ENCODE data around the gene USP17L18. TPM values are rescaled to one million over a fixed set of nuclear protein-coding genes. Genes with fewer than 3 reads are reported as not detected.
"Not testable (repeated sequence)": the region's sequence is repeated elsewhere in the genome, so short reads cannot be mapped to it uniquely, and the experiment has no call there.

The USP17L18 gene
- total and polyA plus RNA-seq, 4 donors, result not detected

DNA sequence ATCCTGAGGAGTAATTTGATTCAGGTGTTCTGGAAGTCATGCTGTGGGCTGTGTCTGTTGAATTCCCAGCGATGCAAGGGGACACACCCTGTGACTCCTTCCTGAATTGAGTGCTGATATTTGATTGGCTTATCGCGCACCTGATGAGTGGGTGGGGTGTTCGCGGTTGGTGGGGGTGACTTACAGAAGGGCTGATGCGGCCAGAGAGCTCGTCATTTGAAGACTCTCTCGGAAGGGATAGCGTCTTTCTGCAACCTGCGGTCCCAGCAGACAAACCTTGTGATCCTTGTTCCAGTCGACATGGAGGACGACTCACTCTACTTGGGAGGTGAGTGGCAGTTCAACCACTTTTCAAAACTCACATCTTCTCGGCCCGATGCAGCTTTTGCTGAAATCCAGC is 4.9 kb upstream of the USP17L18 start, which contains the start of gene USP17L17:
USP17L17 (plus strand) TSS at position 301 of the 400 bp plus-strand sequence; CDS start at position 301, 0 bp downstream.
- intact Hi-C loops (cut with DNase I); H3K27me3 ChIP-seq (ENCODE audit: control insufficient read depth in 1 of 2, insufficient read depth in 2 of 2, low read length in 1 of 2); DNase-seq; H3K27ac ChIP-seq (ENCODE audit: low read depth in 1 of 2, low read length in 2 of 2); H3K4me3 ChIP-seq (ENCODE audit: low read length in 2 of 2); H3K9me3 ChIP-seq (ENCODE audit: control insufficient read depth, low read length); H3K36me3 ChIP-seq (ENCODE audit: control insufficient read depth in 1 of 2, insufficient read depth in 2 of 2, low read length in 1 of 2); H3K4me1 ChIP-seq (ENCODE audit: control insufficient read depth in 1 of 2, insufficient read depth in 2 of 2, low read length in 2 of 2); ATAC-seq (ENCODE audit: low FRiP score): not testable (repeated sequence)
- 86 to 89% methylated on average over 5 of the region's 14 CpGs for WGBS, 2 donors

DNA sequence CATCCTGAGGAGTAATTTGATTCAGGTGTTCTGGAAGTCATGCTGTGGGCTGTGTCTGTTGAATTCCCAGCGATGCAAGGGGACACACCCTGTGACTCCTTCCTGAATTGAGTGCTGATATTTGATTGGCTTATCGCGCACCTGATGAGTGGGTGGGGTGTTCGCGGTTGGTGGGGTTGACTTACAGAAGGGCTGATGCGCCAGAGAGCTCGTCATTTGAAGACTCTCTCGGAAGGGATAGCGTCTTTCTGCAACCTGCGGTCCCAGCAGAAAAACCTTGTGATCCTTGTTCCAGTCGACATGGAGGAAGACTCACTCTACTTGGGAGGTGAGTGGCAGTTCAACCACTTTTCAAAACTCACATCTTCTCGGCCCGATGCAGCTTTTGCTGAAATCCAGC is 4.6 kb downstream of the USP17L18 start, which contains the start of gene USP17L19:
USP17L19 (plus strand) TSS at position 301 of the 400 bp plus-strand sequence; CDS start at position 301, 0 bp downstream.
- H3K9me3 ChIP-seq (ENCODE audit: control insufficient read depth, low read length); H3K4me1 ChIP-seq (ENCODE audit: control insufficient read depth in 1 of 2, insufficient read depth in 2 of 2, low read length in 2 of 2); H3K4me3 ChIP-seq (ENCODE audit: low read length in 2 of 2); H3K27ac ChIP-seq (ENCODE audit: low read depth in 1 of 2, low read length in 2 of 2); H3K36me3 ChIP-seq (ENCODE audit: control insufficient read depth in 1 of 2, insufficient read depth in 2 of 2, low read length in 1 of 2); ATAC-seq (ENCODE audit: low FRiP score); DNase-seq; intact Hi-C loops (cut with DNase I); H3K27me3 ChIP-seq (ENCODE audit: control insufficient read depth in 1 of 2, insufficient read depth in 2 of 2, low read length in 1 of 2): not testable (repeated sequence)
- no CpG with 5 or more reads among the region's 13 CpGs for WGBS, 2 donors

DNA sequence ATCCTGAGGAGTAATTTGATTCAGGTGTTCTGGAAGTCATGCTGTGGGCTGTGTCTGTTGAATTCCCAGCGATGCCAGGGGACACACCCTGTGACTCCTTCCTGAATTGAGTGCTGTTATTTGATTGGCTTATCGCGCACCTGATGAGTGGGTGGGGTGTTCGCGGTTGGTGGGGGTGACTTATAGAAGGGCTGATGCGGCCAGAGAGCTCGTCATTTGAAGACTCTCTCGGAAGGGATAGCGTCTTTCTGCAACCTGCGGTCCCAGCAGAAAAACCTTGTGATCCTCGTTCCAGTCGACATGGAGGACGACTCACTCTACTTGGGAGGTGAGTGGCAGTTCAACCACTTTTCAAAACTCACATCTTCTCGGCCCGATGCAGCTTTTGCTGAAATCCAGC is 9.4 kb downstream of the USP17L18 start, which contains the start of gene USP17L20:
USP17L20 (plus strand) TSS at position 301 of the 400 bp plus-strand sequence; CDS start at position 301, 0 bp downstream.
- H3K27ac ChIP-seq (ENCODE audit: low read depth in 1 of 2, low read length in 2 of 2); H3K4me1 ChIP-seq (ENCODE audit: control insufficient read depth in 1 of 2, insufficient read depth in 2 of 2, low read length in 2 of 2); H3K36me3 ChIP-seq (ENCODE audit: control insufficient read depth in 1 of 2, insufficient read depth in 2 of 2, low read length in 1 of 2); H3K9me3 ChIP-seq (ENCODE audit: control insufficient read depth, low read length); H3K27me3 ChIP-seq (ENCODE audit: control insufficient read depth in 1 of 2, insufficient read depth in 2 of 2, low read length in 1 of 2); H3K4me3 ChIP-seq (ENCODE audit: low read length in 2 of 2); intact Hi-C loops (cut with DNase I); ATAC-seq (ENCODE audit: low FRiP score); DNase-seq: not testable (repeated sequence)
- no CpG with 5 or more reads among the region's 15 CpGs for WGBS, 2 donors

DNA sequence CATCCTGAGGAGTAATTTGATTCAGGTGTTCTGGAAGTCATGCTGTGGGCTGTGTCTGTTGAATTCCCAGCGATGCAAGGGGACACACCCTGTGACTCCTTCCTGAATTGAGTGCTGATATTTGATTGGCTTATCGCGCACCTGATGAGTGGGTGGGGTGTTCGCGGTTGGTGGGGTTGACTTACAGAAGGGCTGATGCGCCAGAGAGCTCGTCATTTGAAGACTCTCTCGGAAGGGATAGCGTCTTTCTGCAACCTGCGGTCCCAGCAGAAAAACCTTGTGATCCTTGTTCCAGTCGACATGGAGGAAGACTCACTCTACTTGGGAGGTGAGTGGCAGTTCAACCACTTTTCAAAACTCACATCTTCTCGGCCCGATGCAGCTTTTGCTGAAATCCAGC is 14.1 kb downstream of the USP17L18 start, which contains the start of gene USP17L21:
USP17L21 (plus strand) TSS at position 301 of the 400 bp plus-strand sequence; CDS start at position 301, 0 bp downstream.
- H3K27me3 ChIP-seq (ENCODE audit: control insufficient read depth in 1 of 2, insufficient read depth in 2 of 2, low read length in 1 of 2); intact Hi-C loops (cut with DNase I); H3K4me3 ChIP-seq (ENCODE audit: low read length in 2 of 2); H3K27ac ChIP-seq (ENCODE audit: low read depth in 1 of 2, low read length in 2 of 2); H3K36me3 ChIP-seq (ENCODE audit: control insufficient read depth in 1 of 2, insufficient read depth in 2 of 2, low read length in 1 of 2); H3K9me3 ChIP-seq (ENCODE audit: control insufficient read depth, low read length); ATAC-seq (ENCODE audit: low FRiP score); H3K4me1 ChIP-seq (ENCODE audit: control insufficient read depth in 1 of 2, insufficient read depth in 2 of 2, low read length in 2 of 2); DNase-seq: not testable (repeated sequence)
- WGBS, 2 donors, result no CpG with 5 or more reads among the region's 13 CpGs

DNA sequence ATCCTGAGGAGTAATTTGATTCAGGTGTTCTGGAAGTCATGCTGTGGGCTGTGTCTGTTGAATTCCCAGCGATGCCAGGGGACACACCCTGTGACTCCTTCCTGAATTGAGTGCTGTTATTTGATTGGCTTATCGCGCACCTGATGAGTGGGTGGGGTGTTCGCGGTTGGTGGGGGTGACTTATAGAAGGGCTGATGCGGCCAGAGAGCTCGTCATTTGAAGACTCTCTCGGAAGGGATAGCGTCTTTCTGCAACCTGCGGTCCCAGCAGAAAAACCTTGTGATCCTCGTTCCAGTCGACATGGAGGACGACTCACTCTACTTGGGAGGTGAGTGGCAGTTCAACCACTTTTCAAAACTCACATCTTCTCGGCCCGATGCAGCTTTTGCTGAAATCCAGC is 18.9 kb downstream of the USP17L18 start, which contains the start of gene USP17L22:
USP17L22 (plus strand) TSS at position 301 of the 400 bp plus-strand sequence; CDS start at position 301, 0 bp downstream.
- ATAC-seq (ENCODE audit: low FRiP score); intact Hi-C loops (cut with DNase I); H3K4me1 ChIP-seq (ENCODE audit: control insufficient read depth in 1 of 2, insufficient read depth in 2 of 2, low read length in 2 of 2); H3K27me3 ChIP-seq (ENCODE audit: control insufficient read depth in 1 of 2, insufficient read depth in 2 of 2, low read length in 1 of 2); H3K27ac ChIP-seq (ENCODE audit: low read depth in 1 of 2, low read length in 2 of 2); DNase-seq; H3K36me3 ChIP-seq (ENCODE audit: control insufficient read depth in 1 of 2, insufficient read depth in 2 of 2, low read length in 1 of 2); H3K4me3 ChIP-seq (ENCODE audit: low read length in 2 of 2); H3K9me3 ChIP-seq (ENCODE audit: control insufficient read depth, low read length): not testable (repeated sequence)
- no CpG with 5 or more reads among the region's 15 CpGs for WGBS, 2 donors

DNA sequence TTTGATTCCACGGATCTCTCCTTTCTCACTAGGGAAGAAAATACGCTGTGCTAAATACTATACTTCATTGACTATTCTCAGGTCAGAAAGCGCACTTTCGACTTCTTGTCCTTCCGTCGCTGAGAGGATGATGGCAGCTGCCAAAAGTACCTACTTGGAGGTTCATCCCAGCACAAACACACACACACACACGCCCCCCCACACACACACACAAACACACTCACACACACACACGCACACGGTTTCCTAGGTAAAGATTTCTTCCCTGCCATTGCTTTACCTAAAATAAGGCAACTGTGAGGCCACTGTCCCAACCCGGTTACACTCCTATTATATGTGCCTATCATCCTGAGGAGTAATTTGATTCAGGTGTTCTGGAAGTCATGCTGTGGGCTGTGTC is 23.3 kb downstream of the USP17L18 start:
- peak; percentile 73 to 88 for DNase-seq
- H3K4me3 ChIP-seq (ENCODE audit: low read length in 2 of 2); ATAC-seq (ENCODE audit: low FRiP score); H3K9me3 ChIP-seq (ENCODE audit: control insufficient read depth, low read length); intact Hi-C loops (cut with DNase I); H3K4me1 ChIP-seq (ENCODE audit: control insufficient read depth in 1 of 2, insufficient read depth in 2 of 2, low read length in 2 of 2); H3K36me3 ChIP-seq (ENCODE audit: control insufficient read depth in 1 of 2, insufficient read depth in 2 of 2, low read length in 1 of 2); H3K27ac ChIP-seq (ENCODE audit: low read depth in 1 of 2, low read length in 2 of 2); H3K27me3 ChIP-seq (ENCODE audit: control insufficient read depth in 1 of 2, insufficient read depth in 2 of 2, low read length in 1 of 2): not testable (repeated sequence)
- WGBS, 2 donors, result 83 to 85% methylated on average over 5 of the region's 10 CpGs

Other genes with a start within 250 kb of the USP17L18 start
- gene FAM90A26, start 78.2 kb upstream of the USP17L18 start, total RNA-seq, result not detected
- gene FAM90A26, start 78.2 kb upstream of the USP17L18 start, polyA plus RNA-seq, result not detected
- not detected for gene USP17L10, start 38.0 kb upstream of the USP17L18 start, total RNA-seq
- not detected for gene USP17L10, start 38.0 kb upstream of the USP17L18 start, polyA plus RNA-seq
- gene USP17L11, start 33.2 kb upstream of the USP17L18 start, total RNA-seq, result not detected
- not detected for gene USP17L11, start 33.2 kb upstream of the USP17L18 start, polyA plus RNA-seq
- gene USP17L12, start 28.5 kb upstream of the USP17L18 start, total RNA-seq, result not detected
- not detected for gene USP17L12, start 28.5 kb upstream of the USP17L18 start, polyA plus RNA-seq
- not detected for gene USP17L13, start 23.7 kb upstream of the USP17L18 start, total RNA-seq
- not detected for gene USP17L13, start 23.7 kb upstream of the USP17L18 start, polyA plus RNA-seq
- gene USP17L15, start 14.2 kb upstream of the USP17L18 start, total RNA-seq, result not detected
- not detected for gene USP17L15, start 14.2 kb upstream of the USP17L18 start, polyA plus RNA-seq
- not detected for gene USP17L17, start 4.8 kb upstream of the USP17L18 start, total RNA-seq
- gene USP17L17, start 4.8 kb upstream of the USP17L18 start, polyA plus RNA-seq, result not detected
- gene USP17L19, start 4.7 kb downstream of the USP17L18 start, total RNA-seq, result not detected
- gene USP17L19, start 4.7 kb downstream of the USP17L18 start, polyA plus RNA-seq, result not detected
- gene USP17L20, start 9.5 kb downstream of the USP17L18 start, total RNA-seq, result not detected
- not detected for gene USP17L20, start 9.5 kb downstream of the USP17L18 start, polyA plus RNA-seq
- gene USP17L21, start 14.2 kb downstream of the USP17L18 start, total RNA-seq, result not detected
- gene USP17L21, start 14.2 kb downstream of the USP17L18 start, polyA plus RNA-seq, result not detected
- gene USP17L22, start 19.0 kb downstream of the USP17L18 start, total RNA-seq, result not detected
- gene USP17L22, start 19.0 kb downstream of the USP17L18 start, polyA plus RNA-seq, result not detected
- gene USP17L24, start 76.5 kb downstream of the USP17L18 start, total RNA-seq, result not detected
- not detected for gene USP17L24, start 76.5 kb downstream of the USP17L18 start, polyA plus RNA-seq
- gene USP17L25, start 81.3 kb downstream of the USP17L18 start, total RNA-seq, result not detected
- not detected for gene USP17L25, start 81.3 kb downstream of the USP17L18 start, polyA plus RNA-seq
- not detected for gene USP17L26, start 86.0 kb downstream of the USP17L18 start, total RNA-seq
- gene USP17L26, start 86.0 kb downstream of the USP17L18 start, polyA plus RNA-seq, result not detected
- gene USP17L5, start 90.8 kb downstream of the USP17L18 start, total RNA-seq, result not detected
- not detected for gene USP17L5, start 90.8 kb downstream of the USP17L18 start, polyA plus RNA-seq
- not detected for gene USP17L27, start 95.5 kb downstream of the USP17L18 start, total RNA-seq
- gene USP17L27, start 95.5 kb downstream of the USP17L18 start, polyA plus RNA-seq, result not detected
- not detected for gene USP17L28, start 100.3 kb downstream of the USP17L18 start, total RNA-seq
- not detected for gene USP17L28, start 100.3 kb downstream of the USP17L18 start, polyA plus RNA-seq
- not detected for gene USP17L29, start 105.0 kb downstream of the USP17L18 start, total RNA-seq
- not detected for gene USP17L29, start 105.0 kb downstream of the USP17L18 start, polyA plus RNA-seq
- gene USP17L30, start 114.5 kb downstream of the USP17L18 start, total RNA-seq, result not detected
- not detected for gene USP17L30, start 114.5 kb downstream of the USP17L18 start, polyA plus RNA-seq
- not detected for gene DEFB131A, start 195.8 kb downstream of the USP17L18 start, total RNA-seq
- not detected for gene DEFB131A, start 195.8 kb downstream of the USP17L18 start, polyA plus RNA-seq

All from aorta (tissue), 5 donors.